Motor neuron (in vitro differentiated cells): ENCODE results near the gene INPP4B. TPM values are rescaled to one million over a fixed set of nuclear protein-coding genes. Genes with fewer than 3 reads are reported as not detected.

Source experiments
- ATAC-seq, 8 experiments: fragments of 200-7000 bp; cut with Tn5 transposase; replicated peaks in 6 of 8; 2 replicates each; pipeline ENCODE4 v1.8.0; 2021; ENCODE audit warnings: mild to moderate bottlenecking in 8 of 8, moderate library complexity in 8 of 8
- H3K27ac ChIP-seq, 2 donors: fragments of 250-450 bp; sonication (Bioruptor Pico); 2 replicates each; pipeline ENCODE4 v1.9.0; 2021; ENCODE audit warnings: antibody characterized with exemption in 2 of 2, mild to moderate bottlenecking in 2 of 2, moderate library complexity in 1 of 2
- H3K4me1 ChIP-seq, 2 donors: fragments of 250-450 bp; sonication (Bioruptor Pico); replicated peaks in 1 of 2; 2 replicates each; pipeline ENCODE4 v1.6.1; 2021; ENCODE audit warnings: antibody characterized with exemption in 2 of 2, mild to moderate bottlenecking in 2 of 2, moderate library complexity in 1 of 2
- H3K4me3 ChIP-seq, 5 donors: fragments of 250-450 bp; sonication (Bioruptor Pico); 2 replicates each; pipeline ENCODE4 v1.9.0; 2021; ENCODE audit warnings: antibody characterized with exemption in 5 of 5, mild to moderate bottlenecking in 5 of 5, moderate library complexity in 4 of 5
- WGBS, 10 experiments: fragments of 450-650 bp; shearing (Covaris generic); methylation state at CpG; one replicate each; pipeline ENCODE4 v1.0.0; 2022; 5-methylcytosine and 5-hydroxymethylcytosine counted together
- in situ Hi-C, 9 experiments: fragments of 400-800 bp; cut with MboI; loops; one replicate each; pipeline ENCODE4 v1.15.0; 2021; ENCODE audit warnings: low sequenced_read_pairs in 9 of 9, low pct_unique_long_range_greater_than_20kb in 2 of 9; ENCODE audit not compliant: unreplicated experiment in 9 of 9
- total RNA-seq, 8 experiments: library from RNA; unstranded; fragments of 300-600 nt; gene quantifications; 2 replicates each; pipeline versions ENCODE4 v1.2.3 to v1.2.4, GENCODE V29; 2022

The INPP4B gene
- total RNA-seq, 8 experiments from 2014 or later: 0.54 to 62.3 (median 3.9) TPM

- Histone ChIP-seq H3K4me3 (no peak overlapping the region), H3K4me1 (peaks cover 2 to 25% of the 10 kb centered on the region in 2 donors), H3K27ac (no peak overlapping the region)
- 83 to 100% (median 100%) methylated on average over 1 of the region's 1 CpG; no CpG with 5 or more reads in 4 of the 10 experiments for WGBS, 10 experiments
- ATAC-seq: no peak
- in situ Hi-C loops: no loop called here
These were observed 290.1 kb downstream of the INPP4B start for GRCh38 chr4:142556048-142556447.

- Histone ChIP-seq H3K4me1 (peaks cover 15 to 36% of the 10 kb centered on the region in 2 donors), H3K27ac (no peak overlapping the region), H3K4me3 (no peak overlapping the region)
- WGBS, 10 experiments: 57 to 100% (median 100%) methylated on average over 1 of the region's 1 CpG; no CpG with 5 or more reads in 5 of the 10 experiments
- in situ Hi-C loops: no loop called here
- ATAC-seq: no peak
These were observed 291.7 kb downstream of the INPP4B start for GRCh38 chr4:142554412-142554811.

- Histone ChIP-seq H3K4me1 (peaks cover 23 to 41% of the 10 kb centered on the region in 2 donors), H3K4me3 (no peak overlapping the region), H3K27ac (no peak overlapping the region)
- in situ Hi-C loops: no loop called here
- WGBS, 10 experiments: 59 to 100% (median 90%) methylated on average over 1 to 6 of the region's 6 CpGs
- peak in 1 of 8 experiments; percentile 11 for ATAC-seq
These were observed 294.4 kb downstream of the INPP4B start for GRCh38 chr4:142551517-142552305.

GRCh38 chr4:142550965-142551364, 295.1 kb downstream of the INPP4B start:
- Histone ChIP-seq H3K4me1 (peaks cover 23 to 39% of the 10 kb centered on the region in 2 donors), H3K27ac (no peak overlapping the region), H3K4me3 (no peak overlapping the region)
- no peak for ATAC-seq
- 46 to 100% (median 91%) methylated on average over 1 to 5 of the region's 5 CpGs for WGBS, 10 experiments
- in situ Hi-C loops: no loop called here

- in situ Hi-C loops: no loop called here
- no peak overlapping the region for H3K4me3 ChIP-seq
- peaks cover 23 to 39% of the 10 kb centered on the region in 2 donors for H3K4me1 ChIP-seq
- H3K27ac ChIP-seq: peak overlapping the region; percentile 4 to 75
- ATAC-seq: peak; percentile 42 to 99 (median 94)
- 0 to 60% (median 15%) methylated on average over 1 of the region's 1 CpG; no CpG with 5 or more reads in 6 of the 10 experiments for WGBS, 10 experiments
These were observed 296.2 kb downstream of the INPP4B start for GRCh38 chr4:142549726-142550463.

- Histone ChIP-seq H3K4me3 (no peak overlapping the region), H3K27ac (peak overlapping the region; percentile 4 to 75), H3K4me1 (peaks cover 23 to 39% of the 10 kb centered on the region in 2 donors)
- in situ Hi-C loops: no loop called here
- 52 to 100% (median 82%) methylated on average over 1 to 3 of the region's 3 CpGs; no CpG with 5 or more reads in 3 of the 10 experiments for WGBS, 10 experiments
- ATAC-seq: no peak
These were observed 296.9 kb downstream of the INPP4B start for GRCh38 chr4:142549248-142549647.

- Histone ChIP-seq H3K4me1 (peaks cover 23 to 39% of the 10 kb centered on the region in 2 donors), H3K4me3 (no peak overlapping the region), H3K27ac (no peak overlapping the region)
- in situ Hi-C loops: no loop called here
- WGBS, 10 experiments: 0 to 75% (median 40%) methylated on average over 1 of the region's 1 CpG; no CpG with 5 or more reads in 7 of the 10 experiments
- no peak for ATAC-seq
These were observed 297.6 kb downstream of the INPP4B start for GRCh38 chr4:142548491-142548890.

- ATAC-seq: peak in 1 of 8 experiments; percentile 55
- Histone ChIP-seq H3K4me1 (peaks cover 23 to 39% of the 10 kb centered on the region in 2 donors), H3K27ac (no peak overlapping the region), H3K4me3 (no peak overlapping the region)
- in situ Hi-C loops: no loop called here
- WGBS, 10 experiments: 0 to 100% (median 39%) methylated on average over 1 of the region's 1 CpG; no CpG with 5 or more reads in 2 of the 10 experiments
These were observed 298.1 kb downstream of the INPP4B start for GRCh38 chr4:142547974-142548373.

GRCh38 chr4:142544594-142544993, 301.5 kb downstream of the INPP4B start:
- in situ Hi-C loops: no loop called here
- 84 to 100% (median 100%) methylated on average over 1 to 3 of the region's 3 CpGs; no CpG with 5 or more reads in 2 of the 10 experiments for WGBS, 10 experiments
- no peak for ATAC-seq
- Histone ChIP-seq H3K27ac (no peak overlapping the region), H3K4me1 (peaks cover 10 to 21% of the 10 kb centered on the region in 2 donors), H3K4me3 (no peak overlapping the region)

GRCh38 chr4:142544039-142544438, 302.1 kb downstream of the INPP4B start:
- ATAC-seq: no peak
- Histone ChIP-seq H3K4me3 (no peak overlapping the region), H3K4me1 (peaks cover 4 to 15% of the 10 kb centered on the region in 2 donors), H3K27ac (no peak overlapping the region)
- in situ Hi-C loops: no loop called here
- WGBS, 10 experiments: 88 to 100% (median 100%) methylated on average over 1 of the region's 1 CpG; no CpG with 5 or more reads in 3 of the 10 experiments

- in situ Hi-C loops: no loop called here
- WGBS, 10 experiments: 0 to 100% (median 48%) methylated on average over 1 to 2 of the region's 2 CpGs; no CpG with 5 or more reads in 2 of the 10 experiments
- no peak overlapping the region for H3K4me3 ChIP-seq
These were observed 305.7 kb downstream of the INPP4B start for GRCh38 chr4:142540483-142540804.

GRCh38 chr4:142539796-142540482, 306.2 kb downstream of the INPP4B start:
- H3K27ac ChIP-seq: no peak overlapping the region
- in situ Hi-C loops: no loop called here
- no peaks in the 10 kb centered on the region for H3K4me1 ChIP-seq
- ATAC-seq: no peak
- no peak overlapping the region for H3K4me3 ChIP-seq
- WGBS, 10 experiments: 17 to 67% (median 41%) methylated on average over 3 of the region's 3 CpGs; no CpG with 5 or more reads in 1 of the 10 experiments

More at GRCh38 chr4:142540483-142540804, 305.7 kb downstream of the INPP4B start:
- H3K27ac ChIP-seq: no peak overlapping the region
- ATAC-seq: peak in 2 of 8 experiments; percentile 42 to 92
- no peaks in the 10 kb centered on the region for H3K4me1 ChIP-seq

GRCh38 chr4:142535009-142535408, 311.1 kb downstream of the INPP4B start:
- WGBS, 10 experiments: 83 to 100% (median 91%) methylated on average over 1 of the region's 1 CpG; no CpG with 5 or more reads in 4 of the 10 experiments
- ATAC-seq: no peak
- no peaks in the 10 kb centered on the region for H3K4me1 ChIP-seq
- H3K4me3 ChIP-seq: no peak overlapping the region
- in situ Hi-C loops: no loop called here
- no peak overlapping the region for H3K27ac ChIP-seq
